ENCODE data around the gene CLCN5. TPM values are rescaled to one million over a fixed set of nuclear protein-coding genes. Genes with fewer than 3 reads are reported as not detected.
"Not testable (repeated sequence)": the region's sequence is repeated elsewhere in the genome, so short reads cannot be mapped to it uniquely, and the experiment has no call there.

CLCN5 gene
- total and polyA plus RNA-seq, 2 of the 13 experiments (the other 11 are each of a cell fraction or from before 2014, with no cell fraction given) = 7.8 to 27.3 TPM

- no peak for TF ChIP-seq ZBTB33 (CRISPR knock-in tag; IDR thresholded peaks at IDR 0.05)
Observed at GRCh38 chrX:50003927-50004326, 81.5 kb downstream of the CLCN5 start (continued).

- H3K4me2 ChIP-seq (ENCODE audit: low read depth, low read length); in situ Hi-C loops (cut with HindIII; ENCODE audit: extremely low pct_ligation_motif_present, low pct_unique_long_range_greater_than_20kb); H3K4me3 ChIP-seq (replicated peaks in 1 of 3; ENCODE audit: insufficient read depth in 1 of 3, low read depth in 2 of 3, low read length in 3 of 3); H3K27me3 ChIP-seq (ENCODE audit: control insufficient read depth in 1 of 2, insufficient read depth in 2 of 2, low read length in 2 of 2); H2AFZ ChIP-seq (ENCODE audit: low read length); ATAC-seq; FAIRE-seq; intact Hi-C loops (cut with micrococcal nuclease; ENCODE audit: unreplicated experiment); H4K20me1 ChIP-seq (ENCODE audit: insufficient read depth, low read length); CTCF ChIA-PET (ENCODE audit: low intra/inter-chr PET ratio, low total read pairs); BruUV-seq (replicated peaks); H3K27ac ChIP-seq (ENCODE audit: extremely low read length, insufficient read depth, low read length); H3K36me3 ChIP-seq (replicated peaks in 1 of 2; ENCODE audit: control insufficient read depth in 1 of 2, insufficient read depth in 2 of 2, low read length in 2 of 2); H3K9ac ChIP-seq (ENCODE audit: insufficient read depth, low read depth, low read length); DNase-seq (ENCODE audit: low spot score); H3K79me2 ChIP-seq (ENCODE audit: insufficient read depth, low read length); POLR2A ChIA-PET; H3K9me3 ChIP-seq (ENCODE audit: low read length); TF ChIP-seq FOXP1 (IDR thresholded peaks at IDR 0.05): not testable (repeated sequence)
- TF ChIP-seq ONECUT2 (CRISPR knock-in tag; IDR thresholded peaks at IDR 0.05) (peak; percentile 77), PAXIP1 (CRISPR knock-in tag; conservative IDR thresholded peaks at IDR 0.05) (peak; percentile 53; the same call in 1 of the 2 replicates), FOXP1 (CRISPR knock-in tag; IDR thresholded peaks at IDR 0.05) (peak; percentile 13; the same call in 1 of the 2 replicates), ZNF710 (CRISPR knock-in tag; IDR thresholded peaks at IDR 0.05; ENCODE audit: borderline replicate concordance) (peak; percentile 57; the same call in 1 of the 2 replicates), ISL2 (CRISPR knock-in tag; IDR thresholded peaks at IDR 0.05) (0 out of 2 replicates have a peak, but pooled peaks have one; percentile 23), GATAD2A (CRISPR knock-in tag; IDR thresholded peaks at IDR 0.05) (peak; percentile 33; the same call in 1 of the 2 replicates), KAT2B (IDR thresholded peaks at IDR 0.05; ENCODE audit: borderline replicate concordance, low read depth, low read length) (peak; percentile 84)
- 20% methylated on average over 5 of the region's 5 CpGs for WGBS (ENCODE audit: low lambda C conversion rate)
- H3K4me1 ChIP-seq (ENCODE audit: insufficient read depth, low read length) = peaks cover 13% of the 10 kb centered on the region
Observed at GRCh38 chrX:50025591-50025990, 103.2 kb downstream of the CLCN5 start.
